H9 (cell line): ENCODE results near the gene NSMF. TPM values are rescaled to one million over a fixed set of nuclear protein-coding genes. Genes with fewer than 3 reads are reported as not detected.

Experiments
- DNase-seq: peaks from one replicate; pipeline ENCODE4 v3.0.0-alpha.2; 2017
- H2AFZ ChIP-seq: one replicate; pipeline ENCODE4 v1.6.1; 2013; ENCODE audit warnings: mild to moderate bottlenecking, low read length, control low read depth, moderate library complexity
- H2AK5ac ChIP-seq: 2 replicates; pipeline ENCODE4 v1.6.1; 2013; ENCODE audit warnings: low read length, control low read depth, mixed read lengths; ENCODE audit not compliant: insufficient read length
- H2BK120ac ChIP-seq: one replicate; pipeline ENCODE4 v1.6.1; 2013; ENCODE audit warnings: low read depth, mild to moderate bottlenecking, low read length, control low read depth, inconsistent platforms; ENCODE audit not compliant: poor library complexity, severe bottlenecking
- H2BK12ac ChIP-seq: 2 replicates; pipeline ENCODE4 v1.6.1; 2013; ENCODE audit warnings: low read length, control low read depth, mixed read lengths, low read depth; ENCODE audit not compliant: insufficient read length
- H2BK15ac ChIP-seq: 2 replicates; pipeline ENCODE4 v1.6.1; 2013; ENCODE audit warnings: low read depth, low read length, control low read depth
- H2BK20ac ChIP-seq: one replicate; pipeline ENCODE4 v1.6.1; 2013; ENCODE audit warnings: low read depth, mild to moderate bottlenecking, low read length, control low read depth, inconsistent platforms; ENCODE audit not compliant: poor library complexity, severe bottlenecking
- H2BK5ac ChIP-seq: 2 replicates; pipeline ENCODE4 v1.6.1; 2013; ENCODE audit warnings: low read length, control low read depth, mixed read lengths; ENCODE audit not compliant: insufficient read length
- H3K14ac ChIP-seq: 2 replicates; pipeline ENCODE4 v1.6.1; 2013; ENCODE audit warnings: low read length, control low read depth; ENCODE audit not compliant: insufficient read depth
- H3K18ac ChIP-seq: 2 replicates; pipeline ENCODE4 v1.6.1; 2013; ENCODE audit warnings: low read depth, mild to moderate bottlenecking, mixed read lengths, low read length, control low read depth; ENCODE audit not compliant: insufficient read length
- H3K23ac ChIP-seq: 2 replicates; pipeline ENCODE4 v1.6.1; 2013; ENCODE audit warnings: low read length, control low read depth, mixed read lengths, low read depth; ENCODE audit not compliant: insufficient read length
- H3K23me2 ChIP-seq: 2 replicates; pipeline ENCODE4 v1.6.1; 2013; ENCODE audit warnings: low read depth, mild to moderate bottlenecking, mixed read lengths, low read length, control low read depth; ENCODE audit not compliant: insufficient read length, poor library complexity, severe bottlenecking
- H3K27ac ChIP-seq: 2 replicates; pipeline ENCODE4 v1.5.1; 2013; ENCODE audit warnings: low read length, control low read depth, mixed read lengths, low read depth; ENCODE audit not compliant: insufficient read length
- H3K27me3 ChIP-seq: 2 replicates; pipeline ENCODE4 v1.6.1; 2013; ENCODE audit warnings: low read length, control low read depth, inconsistent platforms; ENCODE audit not compliant: insufficient read depth
- H3K4ac ChIP-seq: 2 replicates; pipeline ENCODE4 v1.6.1; 2013; ENCODE audit warnings: low read depth, mild to moderate bottlenecking, control low read depth, inconsistent platforms, low read length, moderate library complexity
- H3K4me1 ChIP-seq: 2 replicates; pipeline ENCODE4 v1.6.1; 2013; ENCODE audit warnings: low read length, control low read depth, inconsistent platforms; ENCODE audit not compliant: insufficient read depth
- H3K4me2 ChIP-seq: 2 replicates; pipeline ENCODE4 v1.6.1; 2013; ENCODE audit warnings: low read length, control low read depth, mixed read lengths; ENCODE audit not compliant: insufficient read length, insufficient read depth
- H3K56ac ChIP-seq: 2 replicates; pipeline ENCODE4 v1.6.1; 2013; ENCODE audit warnings: low read depth, mild to moderate bottlenecking, mixed read lengths, low read length, control low read depth; ENCODE audit not compliant: insufficient read length
- H3K79me1 ChIP-seq: 2 replicates; pipeline ENCODE4 v1.6.1; 2013; ENCODE audit warnings: low read depth, mild to moderate bottlenecking, moderate library complexity, low read length, control low read depth, inconsistent platforms; ENCODE audit not compliant: insufficient read depth, poor library complexity, severe bottlenecking
- H3K79me2 ChIP-seq: 2 replicates; pipeline ENCODE4 v1.6.1; 2013; ENCODE audit warnings: low read length, control low read depth, inconsistent platforms; ENCODE audit not compliant: insufficient read depth
- H3K9ac ChIP-seq: 2 replicates; pipeline ENCODE4 v1.6.1; 2013; ENCODE audit warnings: low read length, control low read depth, mixed read lengths; ENCODE audit not compliant: insufficient read length; ENCODE audit errors: extremely low read depth
- H3K9me3 ChIP-seq: one replicate; pipeline ENCODE4 v1.6.1; 2013; ENCODE audit warnings: low read depth, low read length, inconsistent platforms; ENCODE audit not compliant: control insufficient read depth
- H3T11ph ChIP-seq: one replicate; pipeline ENCODE4 v1.6.1; 2013; ENCODE audit warnings: mild to moderate bottlenecking, low read length, control low read depth, inconsistent platforms
- H4K20me1 ChIP-seq: one replicate; pipeline ENCODE4 v1.6.1; 2013; ENCODE audit not compliant: control insufficient read depth, insufficient read length, insufficient read depth
- H4K5ac ChIP-seq: 2 replicates; pipeline ENCODE4 v1.6.1; 2013; ENCODE audit warnings: low read depth, mild to moderate bottlenecking, mixed read lengths, low read length, control low read depth; ENCODE audit not compliant: insufficient read length
- H4K8ac ChIP-seq: replicated peaks from 2 replicates; pipeline ENCODE4 v1.6.1; 2013; ENCODE audit warnings: low read length, control low read depth, mixed read lengths, low read depth; ENCODE audit not compliant: insufficient read length
- H4K91ac ChIP-seq: 2 replicates; pipeline ENCODE4 v1.6.1; 2013; ENCODE audit warnings: low read depth, mild to moderate bottlenecking, moderate library complexity, mixed read lengths, low read length, control low read depth; ENCODE audit not compliant: insufficient read length
- H3K27ac Mint-ChIP-seq, 3 experiments: 2 replicates in 2 of 3; 3 replicates in 1 of 3; pipeline ENCODE4 v1.8.0; 2020 to 2021; ENCODE audit warnings: mixed read lengths in 3 of 3, mild to moderate bottlenecking in 1 of 3, moderate library complexity in 1 of 3
- H3K27me3 Mint-ChIP-seq: 2 replicates; pipeline ENCODE4 v1.8.0; 2021; ENCODE audit warnings: low read depth, mild to moderate bottlenecking, moderate library complexity, mixed read lengths
- H3K36me3 Mint-ChIP-seq, 3 experiments: 2 replicates in 2 of 3; 3 replicates in 1 of 3; pipeline ENCODE4 v1.8.0; 2020 to 2021; ENCODE audit warnings: low read depth in 3 of 3, mixed read lengths in 3 of 3; ENCODE audit not compliant: insufficient read depth in 1 of 3
- H3K4me1 Mint-ChIP-seq, 2 experiments: 2 replicates each; pipeline ENCODE4 v1.8.0; 2020; ENCODE audit warnings: mixed read lengths in 2 of 2
- H3K4me3 Mint-ChIP-seq, 2 experiments: 2 replicates in 1 of 2; 3 replicates in 1 of 2; pipeline ENCODE4 v1.8.0; 2020 to 2021; ENCODE audit warnings: mild to moderate bottlenecking in 2 of 2, mixed read lengths in 2 of 2, moderate library complexity in 1 of 2
- H3K9me3 Mint-ChIP-seq, 2 experiments: 2 replicates in 1 of 2; 3 replicates in 1 of 2; pipeline ENCODE4 v1.8.0; 2020; ENCODE audit warnings: mild to moderate bottlenecking in 2 of 2, mixed read lengths in 2 of 2, moderate library complexity in 1 of 2
- WGBS: extraction: QIAGEN DNeasy Blood & Tissue Kit; methylation state at CpG from one replicate; pipeline ENCODE4 v1.1.7; 2013; ENCODE audit warnings: missing lambda C conversion rate, low lambda C conversion rate, mixed read lengths; ENCODE audit not compliant: insufficient read length; ENCODE audit errors: extremely low coverage; 5-methylcytosine and 5-hydroxymethylcytosine counted together
- total RNA-seq: library from RNA; stranded (reverse); gene quantifications from 2 replicates; pipeline ENCODE4 v1.2.1, GENCODE V29; 2021
- TF ChIP-seq, protein P1 (sequence below): fragments of 200-600 bp; sonication (generic); conservative IDR thresholded peaks from 3 replicates; pipeline ENCODE4 v1.8.0; 2021; ENCODE audit warnings: antibody characterized with exemption, mild to moderate bottlenecking

The NSMF gene
- total RNA-seq, 1 experiment from 2014 or later, result 46.3 TPM

GRCh38 chr9:137458194-137459151 is 661 bp downstream of the NSMF start:
- Histone ChIP-seq H3K79me2 (no peaks in the 10 kb centered on the region), H2BK15ac (no peak overlapping the region), H2BK20ac (no peak overlapping the region), H2BK12ac (no peak overlapping the region), H3K9me3 (no peaks in the 10 kb centered on the region), H3K23ac (no peak overlapping the region), H3K4ac (no peak overlapping the region), H3K14ac (peak overlapping the region; percentile 6; the same call in 1 of the 2 replicates), H4K91ac (no peak overlapping the region), H3K23me2 (peaks cover 9% of the 10 kb centered on the region), H3K4me2 (peak overlapping the region; percentile 57), H4K8ac (no peak overlapping the region), H2BK5ac (no peak overlapping the region), H2BK120ac (no peak overlapping the region), H4K20me1 (peaks cover 3% of the 10 kb centered on the region), H3K56ac (no peak overlapping the region), H3K27me3 (no peaks in the 10 kb centered on the region; the same call in 1 of the 2 replicates), H4K5ac (no peak overlapping the region), H2AFZ (no peak overlapping the region), H3K79me1 (no peaks in the 10 kb centered on the region), H3T11ph (no peak overlapping the region), H2AK5ac (no peak overlapping the region), H3K4me1 (no peaks in the 10 kb centered on the region), H3K18ac (no peak overlapping the region), H3K9ac (no peak overlapping the region), H3K27ac (no peak overlapping the region)
- H3K27me3 Mint-ChIP-seq, result peaks cover 26% of the 10 kb centered on the region
- peaks cover 5 to 14% of the 10 kb centered on the region in 2 experiments; a peak in 3 of 4 replicates for H3K4me1 Mint-ChIP-seq
- H3K9me3 Mint-ChIP-seq, result no peaks in the 10 kb centered on the region
- WGBS, result no CpG with 5 or more reads among the region's 88 CpGs
- DNase-seq, result no peak
- TF ChIP-seq, protein P1, sequence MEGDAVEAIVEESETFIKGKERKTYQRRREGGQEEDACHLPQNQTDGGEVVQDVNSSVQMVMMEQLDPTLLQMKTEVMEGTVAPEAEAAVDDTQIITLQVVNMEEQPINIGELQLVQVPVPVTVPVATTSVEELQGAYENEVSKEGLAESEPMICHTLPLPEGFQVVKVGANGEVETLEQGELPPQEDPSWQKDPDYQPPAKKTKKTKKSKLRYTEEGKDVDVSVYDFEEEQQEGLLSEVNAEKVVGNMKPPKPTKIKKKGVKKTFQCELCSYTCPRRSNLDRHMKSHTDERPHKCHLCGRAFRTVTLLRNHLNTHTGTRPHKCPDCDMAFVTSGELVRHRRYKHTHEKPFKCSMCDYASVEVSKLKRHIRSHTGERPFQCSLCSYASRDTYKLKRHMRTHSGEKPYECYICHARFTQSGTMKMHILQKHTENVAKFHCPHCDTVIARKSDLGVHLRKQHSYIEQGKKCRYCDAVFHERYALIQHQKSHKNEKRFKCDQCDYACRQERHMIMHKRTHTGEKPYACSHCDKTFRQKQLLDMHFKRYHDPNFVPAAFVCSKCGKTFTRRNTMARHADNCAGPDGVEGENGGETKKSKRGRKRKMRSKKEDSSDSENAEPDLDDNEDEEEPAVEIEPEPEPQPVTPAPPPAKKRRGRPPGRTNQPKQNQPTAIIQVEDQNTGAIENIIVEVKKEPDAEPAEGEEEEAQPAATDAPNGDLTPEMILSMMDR, result no peak
- H3K27ac Mint-ChIP-seq, result no peak overlapping the region
- H3K36me3 Mint-ChIP-seq, result peaks cover 0 to 17% (median 15%) of the 10 kb centered on the region in 3 experiments; a peak in 4 of 7 replicates
- peak overlapping the region; percentile 56 to 74; a peak in 4 of 5 replicates for H3K4me3 Mint-ChIP-seq
